GM23248 (cell line): Measurements from ENCODE around the gene EBF4. TPM values are rescaled to one million over a fixed set of nuclear protein-coding genes. Genes with fewer than 3 reads are reported as not detected.

ENCODE experiments used
- DNase-seq: peaks from one replicate; pipeline ENCODE4 v3.0.0-alpha.2; 2015
- H2AFZ ChIP-seq: fragments of 200-600 bp; sonication (generic); 2 replicates; pipeline ENCODE4 v1.6.1; 2016; ENCODE audit warnings: antibody characterized with exemption
- H3F3A ChIP-seq: fragments of 200-600 bp; sonication (generic); 2 replicates; pipeline ENCODE4 v1.6.1; 2016; ENCODE audit warnings: mild to moderate bottlenecking, antibody characterized with exemption, mixed run types; ENCODE audit not compliant: insufficient read depth
- H3K27ac ChIP-seq: fragments of 200-600 bp; sonication (generic); 2 replicates; pipeline ENCODE4 v1.5.1; 2016; ENCODE audit warnings: mild to moderate bottlenecking
- H3K27me3 ChIP-seq: fragments of 200-600 bp; sonication (generic); replicated peaks from 2 replicates; pipeline ENCODE4 v1.6.1; 2016; ENCODE audit warnings: mild to moderate bottlenecking; ENCODE audit not compliant: insufficient read depth
- H3K36me3 ChIP-seq: fragments of 200-600 bp; sonication (generic); 2 replicates; pipeline ENCODE4 v1.6.1; 2016; ENCODE audit warnings: low read depth, mild to moderate bottlenecking
- H3K4me1 ChIP-seq: fragments of 200-600 bp; sonication (generic); 2 replicates; pipeline ENCODE4 v1.6.1; 2016; ENCODE audit warnings: mild to moderate bottlenecking; ENCODE audit not compliant: insufficient read depth
- H3K4me2 ChIP-seq: fragments of 200-600 bp; sonication (generic); one replicate; pipeline ENCODE4 v1.6.1; 2016; ENCODE audit warnings: mild to moderate bottlenecking; ENCODE audit not compliant: unreplicated experiment
- H3K4me3 ChIP-seq: fragments of 200-600 bp; sonication (generic); 2 replicates; pipeline ENCODE4 v1.5.1; 2016; ENCODE audit warnings: mild to moderate bottlenecking
- H3K79me2 ChIP-seq: fragments of 200-600 bp; sonication (generic); 2 replicates; pipeline ENCODE4 v1.6.1; 2016; ENCODE audit warnings: mild to moderate bottlenecking; ENCODE audit not compliant: insufficient read depth
- H3K9ac ChIP-seq: fragments of 200-600 bp; sonication (generic); 2 replicates; pipeline ENCODE4 v1.6.1; 2016; ENCODE audit warnings: mild to moderate bottlenecking
- H3K9me2 ChIP-seq: fragments of 200-600 bp; sonication (generic); 2 replicates; pipeline ENCODE4 v1.6.1; 2016; ENCODE audit warnings: mixed run types, mild to moderate bottlenecking, moderate library complexity; ENCODE audit not compliant: insufficient read depth
- H3K9me3 ChIP-seq: fragments of 200-600 bp; sonication (generic); one replicate; pipeline ENCODE4 v1.6.1; 2017; ENCODE audit warnings: low read depth
- H4K20me1 ChIP-seq: fragments of 200-600 bp; sonication (generic); 2 replicates; pipeline ENCODE4 v1.6.0; 2016; ENCODE audit not compliant: insufficient read depth
- EZH2 ChIP-seq: fragments of 200-600 bp; sonication (generic); IDR thresholded peaks from 2 replicates; pipeline ENCODE4 v1.6.1; 2018; ENCODE audit warnings: antibody characterized with exemption, mild to moderate bottlenecking; ENCODE audit not compliant: insufficient read depth, poor library complexity, severe bottlenecking
- EZH2phosphoT487 ChIP-seq: fragments of 200-600 bp; sonication (generic); IDR thresholded peaks from 2 replicates; pipeline ENCODE4 v1.6.1; 2018; ENCODE audit warnings: antibody characterized with exemption, moderate library complexity, mild to moderate bottlenecking, low read depth; ENCODE audit not compliant: insufficient read depth
- WGBS, 2 experiments: methylation state at CpG; one replicate each; pipeline ENCODE4 v1.1.6; 2015 to 2017; ENCODE audit warnings: low lambda C conversion rate in 2 of 2, low coverage in 1 of 2; ENCODE audit errors: missing lambda C conversion rate in 2 of 2; 5-methylcytosine and 5-hydroxymethylcytosine counted together
- in situ Hi-C: fragments of 300-500 bp; cut with MboI; formaldehyde crosslinking; loops from 2 replicates; pipeline ENCODE4 v1.15.0; 2020
- polyA plus RNA-seq: library from polyadenylated mRNA; unstranded; fragments of >200 nt; fragmentation: Nextera tagmentation; extraction: Ambion mirVana; gene quantifications from 2 replicates; pipeline ENCODE4 v1.2.1, GENCODE V29; 2016
- total RNA-seq: library from RNA; depleted of rRNA; stranded (reverse); fragments of >200 nt; shearing (Covaris generic); gene quantifications from 2 replicates; pipeline ENCODE4 v1.2.3, GENCODE V29; 2014

The EBF4 gene
- total and polyA plus RNA-seq, 2 experiments from 2014 or later = 0.36 TPM; not detected in 1

GRCh38 chr20:2746636-2747265 is 54.2 kb downstream of the EBF4 start:
- Histone ChIP-seq H3K9me3 (no peaks in the 10 kb centered on the region), H2AFZ (no peak overlapping the region), H3K79me2 (no peaks in the 10 kb centered on the region), H3K36me3 (no peaks in the 10 kb centered on the region), H3K27ac (no peak overlapping the region), H3K27me3 (peaks cover 43% of the 10 kb centered on the region), H3F3A (no peaks in the 10 kb centered on the region), H3K4me1 (peaks cover 7% of the 10 kb centered on the region), H3K9me2 (no peaks in the 10 kb centered on the region), H3K4me3 (no peak overlapping the region), H3K4me2 (no peak overlapping the region), H3K9ac (no peak overlapping the region), H4K20me1 (no peaks in the 10 kb centered on the region)
- no peak for DNase-seq
- 63 to 66% methylated on average over 8 of the region's 8 CpGs for WGBS, 2 experiments
- in situ Hi-C loops = no loop called here
- TF ChIP-seq EZH2 = no peak
- no peak for TF ChIP-seq EZH2phosphoT487

GRCh38 chr20:2747676-2748235 is 55.2 kb downstream of the EBF4 start:
- Histone ChIP-seq H2AFZ (no peak overlapping the region), H3F3A (no peaks in the 10 kb centered on the region), H4K20me1 (no peaks in the 10 kb centered on the region), H3K79me2 (no peaks in the 10 kb centered on the region), H3K4me1 (peaks cover 7% of the 10 kb centered on the region), H3K9me3 (no peaks in the 10 kb centered on the region), H3K36me3 (no peaks in the 10 kb centered on the region), H3K27me3 (peaks cover 41% of the 10 kb centered on the region), H3K4me3 (no peak overlapping the region), H3K4me2 (no peak overlapping the region), H3K9me2 (no peaks in the 10 kb centered on the region), H3K27ac (no peak overlapping the region), H3K9ac (no peak overlapping the region)
- in situ Hi-C loops = no loop called here
- 90 to 91% methylated on average over 8 of the region's 8 CpGs for WGBS, 2 experiments
- TF ChIP-seq EZH2 (no peak), EZH2phosphoT487 (no peak)
- DNase-seq = no peak

GRCh38 chr20:2748551-2749342 is 56.2 kb downstream of the EBF4 start:
- Histone ChIP-seq H3K79me2 (no peaks in the 10 kb centered on the region), H3F3A (no peaks in the 10 kb centered on the region), H3K27ac (no peak overlapping the region), H4K20me1 (no peaks in the 10 kb centered on the region), H3K9me2 (no peaks in the 10 kb centered on the region), H3K9me3 (no peaks in the 10 kb centered on the region), H3K36me3 (no peaks in the 10 kb centered on the region), H3K4me1 (peaks cover 7% of the 10 kb centered on the region), H2AFZ (no peak overlapping the region), H3K27me3 (peaks cover 45% of the 10 kb centered on the region), H3K9ac (no peak overlapping the region), H3K4me3 (no peak overlapping the region), H3K4me2 (no peak overlapping the region)
- WGBS, 2 experiments = 61 to 69% methylated on average over 10 of the region's 10 CpGs
- DNase-seq = no peak
- TF ChIP-seq EZH2phosphoT487 (no peak), EZH2 (no peak)
- in situ Hi-C loops = no loop called here

DNA sequence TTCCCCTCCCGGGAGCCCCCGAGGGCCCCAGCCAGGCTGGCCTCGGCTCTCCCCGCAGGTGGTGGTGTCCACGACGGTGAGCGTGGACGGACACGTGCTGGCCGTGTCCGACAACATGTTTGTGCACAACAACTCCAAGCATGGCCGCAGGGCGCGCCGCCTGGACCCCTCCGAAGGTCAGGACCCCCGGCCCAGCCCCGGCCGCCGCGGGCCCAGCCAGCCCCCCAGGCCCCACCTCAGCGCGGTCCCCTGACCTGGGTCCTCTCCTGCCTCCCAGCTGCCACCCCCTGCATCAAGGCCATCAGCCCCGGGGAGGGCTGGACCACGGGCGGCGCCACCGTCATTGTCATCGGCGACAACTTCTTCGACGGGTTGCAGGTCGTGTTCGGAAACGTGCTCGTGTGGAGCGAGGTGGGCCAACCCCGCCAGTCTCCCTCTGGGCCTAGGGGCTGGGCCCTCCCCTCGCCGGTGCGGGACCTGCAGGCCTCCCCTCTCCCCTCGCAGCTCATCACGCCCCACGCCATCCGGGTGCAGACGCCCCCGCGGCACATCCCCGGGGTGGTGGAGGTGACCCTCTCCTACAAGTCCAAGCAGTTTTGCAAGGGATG is 56.9 kb downstream of the EBF4 start:
- H3K9ac ChIP-seq = no peak overlapping the region
- no peak overlapping the region for H3K4me3 ChIP-seq
- no peak for DNase-seq
- no peak overlapping the region for H2AFZ ChIP-seq
- H3K4me2 ChIP-seq = no peak overlapping the region
- in situ Hi-C loops = no loop called here
- no peaks in the 10 kb centered on the region for H3K36me3 ChIP-seq
- H3K27ac ChIP-seq = no peak overlapping the region
- H3K9me3 ChIP-seq = no peaks in the 10 kb centered on the region
- TF ChIP-seq EZH2 (no peak), EZH2phosphoT487 (no peak)
- WGBS, 2 experiments = 45 to 47% methylated on average over 34 to 46 of the region's 49 CpGs
- no peaks in the 10 kb centered on the region for H3K79me2 ChIP-seq
- no peaks in the 10 kb centered on the region for H3K9me2 ChIP-seq
- no peaks in the 10 kb centered on the region for H4K20me1 ChIP-seq
- peaks cover 47% of the 10 kb centered on the region for H3K27me3 ChIP-seq
- peaks cover 7% of the 10 kb centered on the region for H3K4me1 ChIP-seq
- H3F3A ChIP-seq = no peaks in the 10 kb centered on the region
